Measurements from ENCODE around the gene RNF8.

DNA sequence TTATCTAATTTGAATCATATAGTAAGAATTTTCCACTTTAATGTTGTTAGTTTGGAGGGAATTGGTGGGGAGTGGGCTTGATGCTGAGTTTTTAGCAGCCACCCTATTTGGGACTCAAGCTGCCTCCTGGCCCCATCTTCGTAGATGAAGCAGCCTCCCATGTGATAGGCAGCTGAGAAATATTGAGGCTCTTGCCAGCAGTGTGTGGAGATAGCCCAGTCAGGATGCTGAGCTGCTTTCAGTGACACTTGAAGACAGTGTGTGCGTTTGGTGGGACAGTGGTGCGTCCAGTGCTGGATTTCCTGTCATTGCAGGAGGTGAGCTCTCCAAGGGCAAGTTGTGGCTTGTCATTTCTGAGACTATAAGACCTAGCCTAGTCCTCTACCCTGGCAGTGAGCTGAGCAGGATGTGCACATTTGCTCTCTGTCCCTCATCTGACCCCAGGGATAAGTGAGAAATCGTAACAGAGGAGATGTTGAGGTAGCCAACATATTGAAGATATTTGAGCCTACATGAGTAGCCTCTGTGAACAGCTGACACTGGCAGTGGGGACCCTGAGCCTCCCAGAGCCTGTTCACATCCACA, 47.9 kb upstream of the RNF8 start:
- TF ChIP-seq, protein P1, sequence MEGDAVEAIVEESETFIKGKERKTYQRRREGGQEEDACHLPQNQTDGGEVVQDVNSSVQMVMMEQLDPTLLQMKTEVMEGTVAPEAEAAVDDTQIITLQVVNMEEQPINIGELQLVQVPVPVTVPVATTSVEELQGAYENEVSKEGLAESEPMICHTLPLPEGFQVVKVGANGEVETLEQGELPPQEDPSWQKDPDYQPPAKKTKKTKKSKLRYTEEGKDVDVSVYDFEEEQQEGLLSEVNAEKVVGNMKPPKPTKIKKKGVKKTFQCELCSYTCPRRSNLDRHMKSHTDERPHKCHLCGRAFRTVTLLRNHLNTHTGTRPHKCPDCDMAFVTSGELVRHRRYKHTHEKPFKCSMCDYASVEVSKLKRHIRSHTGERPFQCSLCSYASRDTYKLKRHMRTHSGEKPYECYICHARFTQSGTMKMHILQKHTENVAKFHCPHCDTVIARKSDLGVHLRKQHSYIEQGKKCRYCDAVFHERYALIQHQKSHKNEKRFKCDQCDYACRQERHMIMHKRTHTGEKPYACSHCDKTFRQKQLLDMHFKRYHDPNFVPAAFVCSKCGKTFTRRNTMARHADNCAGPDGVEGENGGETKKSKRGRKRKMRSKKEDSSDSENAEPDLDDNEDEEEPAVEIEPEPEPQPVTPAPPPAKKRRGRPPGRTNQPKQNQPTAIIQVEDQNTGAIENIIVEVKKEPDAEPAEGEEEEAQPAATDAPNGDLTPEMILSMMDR (IDR thresholded peaks at IDR 0.05) = no peak
- TF ChIP-seq POLR2A (IDR thresholded peaks at IDR 0.05) = no peak
